PFSK-1 (cell line): ENCODE results near the gene BRINP3.

Experiments
- POLR2AphosphoS5 ChIP-seq: IDR thresholded peaks from 2 replicates; pipeline ENCODE4 v1.6.1; 2012; ENCODE audit warnings: low read depth, mild to moderate bottlenecking, control low read depth, low read length, moderate library complexity
- REST ChIP-seq, 2 experiments: IDR thresholded peaks; 2 replicates each; pipeline versions ENCODE4 v1.6.1 to v1.8.0; 2011 to 2012; ENCODE audit warnings: low read depth in 2 of 2, low read length in 2 of 2, control low read depth in 1 of 2, inconsistent platforms in 1 of 2, mild to moderate bottlenecking in 1 of 2, moderate library complexity in 1 of 2; ENCODE audit not compliant: insufficient read depth in 1 of 2
- SIN3A ChIP-seq: IDR thresholded peaks from 2 replicates; pipeline ENCODE4 v1.6.1; 2012; ENCODE audit warnings: mild to moderate bottlenecking, low read length, moderate library complexity, borderline replicate concordance; ENCODE audit not compliant: insufficient read depth

- no peak for TF ChIP-seq POLR2AphosphoS5
- no peak for TF ChIP-seq REST (IDR thresholded peaks at IDR 0.05; ENCODE audit: insufficient read depth in 1 of 2, low read depth in 2 of 2, low read length in 2 of 2)
- TF ChIP-seq SIN3A, result no peak
These were observed 187.8 kb downstream of the BRINP3 start for GRCh38 chr1:190289897-190290296.
